ENCODE data around the gene C19orf44.
"Not testable (repeated sequence)": the region's sequence is repeated elsewhere in the genome, so short reads cannot be mapped to it uniquely, and the experiment has no call there.

Gene C19orf44

DNA sequence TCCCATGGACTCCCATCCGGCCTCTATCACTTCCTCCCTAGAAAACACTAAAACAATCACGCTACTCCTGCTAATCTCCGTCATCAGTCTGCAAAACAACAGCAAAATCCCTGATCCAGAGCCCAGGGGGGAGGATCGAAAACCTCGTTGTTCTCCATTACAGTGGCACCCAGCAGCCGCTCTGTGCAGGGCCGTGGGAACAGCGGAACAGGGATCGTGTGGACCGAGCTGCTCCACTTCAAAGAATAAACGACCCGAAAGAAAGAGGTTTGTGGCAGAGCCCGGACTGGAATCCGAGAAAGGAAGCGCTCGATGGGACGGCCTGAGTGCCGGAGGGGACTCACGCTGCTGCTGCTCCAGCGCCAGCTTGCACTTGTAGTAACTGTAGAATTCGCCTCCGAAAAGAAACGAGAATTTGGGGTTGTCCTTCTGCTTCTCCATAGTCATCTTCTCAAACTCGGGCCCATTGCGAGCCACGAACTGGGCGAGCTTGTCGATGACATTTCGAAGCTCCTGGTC lies 45.4 kb downstream of the C19orf44 start:
- FAIRE-seq = no peak

DNA sequence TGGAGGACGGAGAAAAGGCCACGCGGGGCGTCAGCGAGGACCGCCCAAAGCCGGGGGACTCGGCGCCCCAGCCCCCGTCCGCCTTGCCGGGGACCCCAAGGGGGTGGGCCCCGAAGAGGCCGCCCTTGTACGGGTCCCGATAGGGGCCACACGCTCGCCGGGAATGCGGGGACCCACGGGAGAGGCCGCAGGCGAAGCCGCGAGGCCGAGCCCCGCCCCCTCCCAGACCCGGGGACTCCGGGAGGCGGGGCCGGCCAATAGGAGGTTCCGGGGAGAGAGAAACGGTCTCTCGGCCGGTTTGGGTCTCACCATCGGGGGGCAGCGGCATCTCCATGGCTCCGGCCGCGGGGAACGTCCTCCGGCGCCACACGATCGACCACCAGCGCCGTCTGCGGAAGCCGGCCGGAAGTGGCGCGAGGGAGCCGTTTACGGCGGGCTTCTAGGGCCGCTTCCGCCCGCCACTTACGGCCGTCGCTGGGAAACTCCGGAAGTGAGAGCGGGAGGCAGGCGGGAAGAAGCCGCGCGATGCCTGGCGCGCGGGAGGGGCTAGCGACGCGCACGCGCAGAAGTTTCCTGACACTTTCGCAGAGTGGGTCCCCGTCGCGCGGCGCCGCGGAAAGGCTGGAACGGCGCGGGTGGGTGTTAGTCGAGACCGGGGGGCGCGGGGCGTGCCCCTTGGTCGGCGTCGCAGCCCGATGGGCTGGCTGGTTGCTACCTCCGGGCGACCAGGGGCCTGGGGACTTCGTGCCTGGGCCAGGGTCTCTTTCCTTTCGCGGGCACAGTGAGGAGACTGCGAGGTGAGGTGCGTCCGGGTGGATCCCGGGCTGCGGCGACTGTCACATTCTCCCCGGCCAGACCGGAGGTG lies 46.1 kb downstream of the C19orf44 start, which contains the start of gene CHERP:
TSS of gene CHERP (minus strand) at position 393 of the 865 bp plus-strand sequence. CDS start at position 334, 59 bp downstream.
- no peak for FAIRE-seq

DNA sequence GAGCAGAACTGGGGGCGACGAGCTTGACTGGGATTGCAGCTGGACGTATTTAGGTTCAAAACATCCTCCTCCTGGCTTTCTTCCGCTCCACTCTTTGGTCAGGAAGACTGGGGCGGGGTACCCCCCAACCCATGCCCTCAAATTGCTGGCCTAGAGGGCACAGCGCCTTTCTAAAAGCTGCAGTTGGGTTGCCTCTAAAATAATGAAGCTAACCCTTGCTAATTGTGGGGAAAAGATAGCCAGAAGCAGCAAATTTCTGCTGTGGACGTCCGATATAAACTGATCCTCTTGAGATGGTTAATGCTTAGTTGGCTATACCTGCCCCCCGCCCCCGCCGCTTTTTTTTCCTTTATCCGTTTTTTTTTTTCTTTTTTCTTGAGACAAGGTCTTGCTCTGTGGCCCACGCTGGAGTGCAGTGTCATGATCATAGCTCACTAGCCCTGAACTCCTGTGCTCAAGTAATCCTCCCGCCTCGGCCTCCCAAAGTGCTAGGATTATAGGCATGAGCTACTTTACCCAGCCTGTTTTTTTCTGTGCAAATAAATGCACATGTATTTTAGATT lies 46.8 kb downstream of the C19orf44 start:
- FAIRE-seq = no peak

GRCh38 chr19:16543734-16544133 lies 47.5 kb downstream of the C19orf44 start:
- not testable (repeated sequence) for FAIRE-seq

DNA sequence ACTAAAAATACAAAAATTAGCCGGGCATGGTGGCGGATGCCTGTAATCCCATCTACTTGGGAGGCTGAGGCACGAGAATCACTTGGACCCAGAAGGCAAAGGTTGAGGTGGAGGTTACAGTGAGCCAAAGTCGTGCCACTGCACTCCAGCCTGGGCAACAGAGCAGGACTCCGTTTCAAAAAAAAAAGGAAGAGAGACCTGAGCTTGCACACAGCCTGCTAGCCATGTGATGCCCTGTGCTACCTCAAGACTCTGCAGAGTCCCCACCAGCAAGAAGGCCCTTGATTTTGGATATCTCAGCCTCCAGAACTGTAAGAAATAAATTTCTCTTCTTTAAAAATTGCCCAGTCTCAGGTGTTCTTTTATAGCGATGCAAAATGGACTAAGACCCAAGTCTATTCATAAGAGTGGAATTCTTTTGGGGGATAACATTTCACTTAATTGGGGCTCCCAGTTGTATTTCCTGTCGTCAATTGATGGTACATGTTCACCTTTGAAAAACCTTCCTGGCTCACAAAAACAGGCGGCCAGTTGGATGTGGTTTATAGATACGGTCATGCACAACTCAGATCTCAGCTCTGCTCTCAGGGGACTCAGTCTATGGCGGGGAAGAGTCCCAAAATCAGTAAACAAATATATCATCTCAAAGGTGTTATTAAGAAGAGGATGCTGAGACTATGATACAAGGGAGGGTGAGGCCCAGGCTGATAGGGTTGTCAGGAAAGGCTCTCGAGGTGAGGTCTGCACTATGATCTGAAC lies 48.5 kb downstream of the C19orf44 start:
- FAIRE-seq = no peak

- no peak for FAIRE-seq
These were observed 52.8 kb downstream of the C19orf44 start for GRCh38 chr19:16548956-16549355.

DNA sequence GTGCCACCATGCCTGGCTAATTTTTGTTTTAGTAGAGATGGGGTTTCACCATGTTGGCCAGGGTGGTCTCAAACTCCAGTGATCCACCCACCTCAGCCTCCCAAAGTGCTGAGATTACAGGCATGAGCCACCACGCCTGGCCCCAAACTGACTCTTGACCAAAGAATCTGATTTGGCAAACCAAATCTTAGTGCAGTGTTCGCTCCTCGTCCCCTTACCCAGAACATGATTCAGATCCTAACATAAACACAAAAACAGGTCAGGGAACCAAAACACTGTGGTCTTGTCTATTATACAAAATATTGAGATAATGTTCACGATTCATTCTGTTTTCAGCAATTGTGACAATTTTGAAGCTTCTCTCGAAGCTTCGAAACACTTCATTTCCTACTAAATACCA lies 55.7 kb downstream of the C19orf44 start:
- not testable (repeated sequence) for FAIRE-seq

DNA sequence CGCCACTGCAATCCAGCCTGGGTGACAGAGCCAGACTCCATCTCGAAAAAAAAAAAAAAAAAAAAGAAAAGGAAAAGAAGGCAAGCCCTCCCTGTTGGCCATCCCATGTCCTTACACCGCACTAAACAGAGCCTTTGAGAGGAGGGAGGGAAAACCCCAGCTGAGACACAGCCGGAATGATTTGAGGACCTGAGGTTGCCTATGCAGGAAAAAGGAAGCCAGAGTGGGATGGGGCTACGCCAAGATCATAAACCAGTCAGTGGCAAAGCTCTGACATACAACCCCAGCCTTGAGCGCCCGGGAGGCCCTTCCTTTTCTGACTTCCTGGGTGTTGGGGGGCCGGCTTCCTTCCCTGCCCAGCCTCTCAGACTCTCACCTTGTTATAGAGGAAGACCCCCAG lies 58.6 kb downstream of the C19orf44 start:
- no peak for FAIRE-seq

DNA sequence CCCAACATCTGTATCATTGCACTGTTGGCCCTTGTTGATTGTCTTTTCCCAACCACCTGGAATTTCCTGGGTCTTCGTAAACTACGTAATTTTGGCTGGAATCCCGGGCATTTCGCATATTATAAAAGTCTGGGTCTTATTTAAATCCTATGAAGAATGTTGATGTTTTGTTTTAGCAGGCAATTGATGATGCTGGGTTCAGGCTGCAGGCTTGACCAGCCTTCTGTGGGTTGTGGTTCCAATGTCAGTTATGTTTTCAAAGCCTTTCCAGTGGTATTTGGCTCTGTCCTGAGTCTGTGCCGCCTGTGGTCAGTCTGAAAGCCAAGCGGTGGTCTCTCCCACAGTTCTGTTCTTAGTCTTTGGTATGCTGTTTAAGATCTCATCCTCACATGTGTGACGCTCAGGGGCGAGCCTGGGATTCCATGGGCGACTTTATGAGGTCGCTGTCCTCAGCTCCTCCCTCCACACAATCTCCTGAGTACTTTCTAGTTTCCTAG lies 63.6 kb downstream of the C19orf44 start:
- FAIRE-seq = no peak

- no peak for FAIRE-seq
These were observed 65.2 kb downstream of the C19orf44 start for GRCh38 chr19:16561382-16561781.

- no peak for FAIRE-seq
These were observed 66.4 kb downstream of the C19orf44 start for GRCh38 chr19:16562608-16563025.

DNA sequence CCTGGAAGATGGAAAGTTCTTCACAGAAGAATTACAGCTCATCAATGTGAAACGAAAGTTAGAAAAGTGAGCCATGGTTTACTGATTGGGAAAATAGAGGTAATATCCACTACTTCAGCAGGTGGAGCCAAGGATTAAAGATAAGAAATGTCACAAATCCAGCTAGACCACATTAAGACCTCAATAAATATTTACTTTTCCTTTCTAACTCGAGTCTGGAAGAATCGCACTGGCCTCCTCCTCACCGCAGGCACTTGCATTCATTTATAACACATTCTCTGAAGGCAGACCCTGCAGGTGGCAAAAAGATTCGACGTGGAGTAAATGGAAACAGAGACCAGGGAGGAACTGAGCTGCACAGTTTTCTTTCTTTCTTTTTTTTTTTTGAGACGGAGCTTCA lies 68.6 kb downstream of the C19orf44 start:
- no peak for FAIRE-seq

DNA sequence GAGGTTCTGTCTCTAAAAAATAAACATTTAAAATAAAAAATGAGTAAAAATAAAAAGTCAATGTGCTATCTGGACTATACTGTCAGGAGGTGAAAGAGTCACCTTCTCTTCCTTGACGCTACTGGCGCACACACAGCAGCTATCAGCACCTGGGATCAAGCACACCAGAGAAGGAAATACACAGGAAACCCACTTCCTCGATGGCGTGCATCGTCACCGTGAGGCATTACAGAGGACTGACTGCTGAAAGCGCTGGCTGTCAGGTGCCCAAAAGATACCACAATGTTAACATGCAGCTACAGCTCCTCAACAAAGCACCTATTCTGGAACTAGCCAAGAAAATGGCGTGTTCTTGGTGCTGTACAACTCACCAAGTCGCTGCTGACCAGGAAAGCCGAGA lies 70.0 kb downstream of the C19orf44 start:
- no peak for FAIRE-seq

- no peak for FAIRE-seq
These were observed 70.5 kb downstream of the C19orf44 start for GRCh38 chr19:16566702-16567101.

DNA sequence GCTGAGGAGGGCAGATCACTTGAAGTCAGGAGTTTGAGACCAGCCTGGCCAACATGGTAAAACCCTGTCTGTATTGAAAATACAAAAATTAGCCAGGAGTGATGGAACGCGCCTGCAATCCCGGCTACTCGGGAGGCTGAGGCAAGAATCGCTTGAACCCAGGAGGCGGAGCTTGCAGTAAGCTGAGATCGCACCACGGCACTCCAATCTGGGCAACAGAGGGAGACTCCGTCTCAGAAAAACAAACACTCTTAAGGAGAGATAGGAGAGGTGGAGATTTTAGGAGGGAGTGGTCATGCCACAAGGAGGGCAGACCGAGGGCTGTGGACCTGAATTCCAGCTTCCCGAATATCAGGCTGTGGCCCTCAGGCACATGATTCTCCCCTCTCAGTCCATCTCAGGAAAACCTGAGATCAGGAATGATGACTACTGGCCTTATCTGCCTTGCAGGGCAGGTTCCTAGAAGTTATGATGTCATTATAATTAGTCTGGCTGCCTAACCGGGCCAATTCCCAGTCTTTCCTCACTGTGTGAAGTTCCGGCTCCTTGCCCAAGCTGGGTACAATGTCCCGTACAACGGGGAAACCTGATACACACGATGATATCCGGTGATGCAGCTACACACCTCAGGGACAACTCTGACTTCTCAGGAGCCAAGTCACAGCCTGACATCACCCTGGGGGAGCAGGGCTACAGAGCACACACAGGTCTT lies 73.6 kb downstream of the C19orf44 start:
- no peak for FAIRE-seq
